HepG2 (cell line): ENCODE results near the gene CTXN3. TPM values are rescaled to one million over a fixed set of nuclear protein-coding genes. Genes with fewer than 3 reads are reported as not detected.
A peak's percentile ranks its signal among the peaks of the same experiment; 100 is the strongest.

Source experiments
- ATAC-seq: fragments of 200-7000 bp; cut with Tn5 transposase; 3 replicates; pipeline ENCODE4 v1.9.1; 2020; ENCODE audit warnings: mild to moderate bottlenecking, moderate library complexity
- BruUV-seq: library from RNA; stranded (reverse); fragments of 400-500 nt; replicated peaks from 2 replicates; lab custom pipeline; 2021; lab: Mats Ljungman, UMichigan
- CTCF ChIA-PET: fragments of 300-600 bp; formaldehyde crosslinking; extraction: SDS; loops from one replicate; lab custom pipeline; 2021; ENCODE audit warnings: low total read pairs, inconsistent platforms, low intra/inter-chr PET ratio; lab: Yijun Ruan, JAX
- POLR2A ChIA-PET: fragments of 350-600 bp; sonication (Branson Sonifier 250); formaldehyde crosslinking; loops from one replicate; lab custom pipeline; 2020; ENCODE audit warnings: antibody characterized with exemption, inconsistent platforms; lab: Yijun Ruan, JAX
- DNase-seq: peaks from one replicate; pipeline ENCODE4 v3.0.0-alpha.2; 2015; ENCODE audit warnings: low spot score
- FAIRE-seq: peaks from 3 replicates; lab custom pipeline; 2011; peaks lifted over from hg19 to GRCh38; lab: Jason Lieb, UNC
- H2AFZ ChIP-seq: one replicate; pipeline ENCODE4 v1.6.1; 2011; ENCODE audit warnings: low read length, inconsistent platforms
- H3K27ac ChIP-seq: fragments of 300-600 bp; 3 replicates; pipeline ENCODE4 v1.8.0; 2011; ENCODE audit warnings: mixed run types, mild to moderate bottlenecking, mixed read lengths, low read length, inconsistent platforms; ENCODE audit not compliant: insufficient read depth; ENCODE audit errors: extremely low read length
- H3K27me3 ChIP-seq, 2 experiments: fragments of 200-600 bp in 1 of 2; 2 replicates in 1 of 2; 3 replicates in 1 of 2; pipeline versions ENCODE4 v1.6.0 to v1.8.0; 2011; ENCODE audit warnings: low read length in 2 of 2, mild to moderate bottlenecking in 2 of 2, moderate library complexity in 2 of 2, inconsistent platforms in 1 of 2; ENCODE audit not compliant: insufficient read depth in 2 of 2, control insufficient read depth in 1 of 2
- H3K36me3 ChIP-seq, 2 experiments: fragments of 200-600 bp in 1 of 2; replicated peaks in 1 of 2; 2 replicates in 1 of 2; 3 replicates in 1 of 2; pipeline versions ENCODE4 v1.5.1 to v1.8.0; 2011; ENCODE audit warnings: low read length in 2 of 2, inconsistent platforms in 1 of 2; ENCODE audit not compliant: insufficient read depth in 2 of 2, control insufficient read depth in 1 of 2
- H3K4me1 ChIP-seq: 2 replicates; pipeline ENCODE4 v1.5.1; 2012; ENCODE audit warnings: low read length, inconsistent platforms; ENCODE audit not compliant: insufficient read depth
- H3K4me2 ChIP-seq: 2 replicates; pipeline ENCODE4 v1.6.0; 2011; ENCODE audit warnings: low read depth, low read length, inconsistent platforms
- H3K4me3 ChIP-seq, 3 experiments: fragments of 200-600 bp in 1 of 3; sonication (generic), shearing (Covaris generic) in 1 of 3; replicated peaks in 1 of 3; 2 replicates each; pipeline ENCODE4 v1.5.1; 2011 to 2016; ENCODE audit warnings: low read length in 3 of 3, inconsistent platforms in 2 of 3, low read depth in 2 of 3, mild to moderate bottlenecking in 2 of 3, control low read depth in 1 of 3, mixed read lengths in 1 of 3; ENCODE audit not compliant: insufficient read depth in 1 of 3
- H3K79me2 ChIP-seq: one replicate; pipeline ENCODE4 v1.6.1; 2011; ENCODE audit warnings: low read length, inconsistent platforms; ENCODE audit not compliant: insufficient read depth
- H3K9ac ChIP-seq: 2 replicates; pipeline ENCODE4 v1.6.0; 2011; ENCODE audit warnings: mild to moderate bottlenecking, low read depth, low read length, inconsistent platforms; ENCODE audit not compliant: insufficient read depth
- H3K9me3 ChIP-seq: 2 replicates; pipeline ENCODE4 v1.5.1; 2012; ENCODE audit warnings: mild to moderate bottlenecking, low read length
- H4K20me1 ChIP-seq: 2 replicates; pipeline ENCODE4 v1.6.0; 2011; ENCODE audit warnings: inconsistent platforms, mild to moderate bottlenecking, low read length, moderate library complexity; ENCODE audit not compliant: insufficient read depth
- AKAP8 ChIP-seq: sonication (generic); formaldehyde crosslinking; IDR thresholded peaks from 2 replicates; pipeline ENCODE4 v1.5.1; 2020; ENCODE audit warnings: mild to moderate bottlenecking, missing genetic modification reagents
- CEBPB ChIP-seq: IDR thresholded peaks from 2 replicates; pipeline ENCODE4 v1.6.1; 2011; ENCODE audit warnings: low read depth, low read length, improper control_type of control experiment, borderline replicate concordance
- DPF2 ChIP-seq: sonication (generic); formaldehyde crosslinking; IDR thresholded peaks from 2 replicates; pipeline ENCODE4 v1.4.0; 2020; ENCODE audit warnings: mild to moderate bottlenecking, low read depth, missing genetic modification reagents, borderline replicate concordance
- MEIS1 ChIP-seq: sonication (generic); formaldehyde crosslinking; IDR thresholded peaks from 2 replicates; pipeline ENCODE4 v1.9.0; 2021; ENCODE audit warnings: mild to moderate bottlenecking, missing genetic modification reagents, moderate library complexity, borderline replicate concordance
- PHF20 ChIP-seq: sonication (generic); formaldehyde crosslinking; IDR thresholded peaks from 2 replicates; pipeline ENCODE4 v1.5.0; 2020; ENCODE audit warnings: mild to moderate bottlenecking, missing genetic modification reagents
- ZBTB2 ChIP-seq: sonication (generic); formaldehyde crosslinking; IDR thresholded peaks from 2 replicates; pipeline ENCODE4 v1.8.0; 2022; ENCODE audit warnings: low read depth, missing genetic modification reagents
- ZNF335 ChIP-seq: sonication (generic); formaldehyde crosslinking; IDR thresholded peaks from 2 replicates; pipeline ENCODE4 v1.4.0; 2020; ENCODE audit warnings: missing genetic modification reagents
- ZNF350 ChIP-seq: sonication (generic); formaldehyde crosslinking; IDR thresholded peaks from 2 replicates; pipeline ENCODE4 v1.4.0; 2020; ENCODE audit warnings: mild to moderate bottlenecking, low read depth, missing genetic modification reagents, borderline replicate concordance
- WGBS: methylation state at CpG from one replicate; pipeline ENCODE4 v1.1.6; 2017; ENCODE audit warnings: low lambda C conversion rate; 5-methylcytosine and 5-hydroxymethylcytosine counted together
- in situ Hi-C: cut with HindIII; loops from 2 replicates; pipeline ENCODE4 v1.10.0; 2017; ENCODE audit warnings: low pct_unique_long_range_greater_than_20kb; ENCODE audit not compliant: extremely low pct_ligation_motif_present
- intact Hi-C: fragments of 100-400 bp; cut with micrococcal nuclease; formaldehyde crosslinking; loops from one replicate; pipeline ENCODE4 v1.10.0; 2022; ENCODE audit not compliant: unreplicated experiment
- polyA plus RNA-seq, 8 experiments: library from polyadenylated mRNA; depleted of rRNA in 3 of 8; stranded (reverse) in 7 of 8; unstranded in 1 of 8; fragments of >200 nt; fragmentation: Illumina TruSeq in 4 of 8; extraction: Trizol in 4 of 8; gene quantifications; 2 replicates each; pipeline versions ENCODE4 v1.2.1 to v1.2.3, GENCODE V29; 2011 to 2016; ENCODE audit warnings: low read depth in 4 of 8, missing spikeins in 1 of 8, mixed read lengths in 1 of 8; ENCODE audit not compliant: insufficient read depth in 1 of 8
- total RNA-seq, 5 experiments: library from RNA; depleted of rRNA; stranded (reverse); fragments of >200 nt; fragmentation: Illumina TruSeq; extraction: Trizol; gene quantifications; 2 replicates each; pipeline ENCODE4 v1.2.3, GENCODE V29; 2016; ENCODE audit warnings: low read depth in 1 of 5
- TF ChIP-seq, protein P1 (sequence below): sonication (generic); formaldehyde crosslinking; IDR thresholded peaks from 2 replicates; pipeline ENCODE4 v1.4.0; 2020; ENCODE audit warnings: mild to moderate bottlenecking, missing genetic modification reagents

The CTXN3 gene
- total and polyA plus RNA-seq, 2 of the 13 experiments (the other 11 are each of a cell fraction or from before 2014, with no cell fraction given) = not detected

DNA sequence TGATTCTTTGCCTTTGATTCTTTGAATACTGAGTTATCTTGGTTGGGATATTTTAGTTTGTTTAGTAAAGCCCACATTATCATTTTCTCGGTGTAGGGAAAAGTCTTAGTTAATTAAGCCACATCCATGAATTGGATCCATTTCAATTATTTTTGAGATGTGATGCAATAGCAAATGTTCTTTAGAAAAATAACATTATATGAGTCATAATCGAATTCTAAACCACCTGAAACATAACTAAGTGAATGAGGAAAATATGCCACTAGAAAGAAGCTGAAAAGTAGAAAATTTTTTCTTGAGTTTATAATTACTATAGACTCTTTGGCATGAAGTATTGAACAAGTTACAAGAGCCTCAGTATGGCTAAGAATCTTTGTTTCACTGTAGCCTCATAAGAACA, 36.8 kb downstream of the CTXN3 start:
- WGBS = 1% methylated on average over 2 of the region's 2 CpGs
- H3K9me3 ChIP-seq = no peaks in the 10 kb centered on the region
- no peak for TF ChIP-seq ZBTB2 (CRISPR knock-in tag)
- TF ChIP-seq ZNF350 = no peak
- no peak for TF ChIP-seq AKAP8 (CRISPR knock-in tag)
- 0 out of 2 replicates have a peak, but pooled peaks have one; percentile 32 for TF ChIP-seq CEBPB
- TF ChIP-seq ZNF335 (CRISPR knock-in tag) = no peak
- no peaks in the 10 kb centered on the region for H3K27me3 ChIP-seq
- no TSS peak for BruUV-seq
- in situ Hi-C loops (no loop called here), intact Hi-C loops (no loop called here)
- ChIA-PET CTCF (no interaction called here), POLR2A (no interaction called here)
- no peak overlapping the region for H3K27ac ChIP-seq
- H3K4me1 ChIP-seq = no peaks in the 10 kb centered on the region
- no peaks in the 10 kb centered on the region for H3K36me3 ChIP-seq
- no peak for ATAC-seq
- H3K4me3 ChIP-seq = no peak overlapping the region
- no peak overlapping the region for H3K4me2 ChIP-seq
- H3K79me2 ChIP-seq = no peaks in the 10 kb centered on the region
- no peak overlapping the region for H2AFZ ChIP-seq
- no peak for DNase-seq
- FAIRE-seq = no peak
- no peak overlapping the region for H3K9ac ChIP-seq
- H4K20me1 ChIP-seq = no peaks in the 10 kb centered on the region

DNA sequence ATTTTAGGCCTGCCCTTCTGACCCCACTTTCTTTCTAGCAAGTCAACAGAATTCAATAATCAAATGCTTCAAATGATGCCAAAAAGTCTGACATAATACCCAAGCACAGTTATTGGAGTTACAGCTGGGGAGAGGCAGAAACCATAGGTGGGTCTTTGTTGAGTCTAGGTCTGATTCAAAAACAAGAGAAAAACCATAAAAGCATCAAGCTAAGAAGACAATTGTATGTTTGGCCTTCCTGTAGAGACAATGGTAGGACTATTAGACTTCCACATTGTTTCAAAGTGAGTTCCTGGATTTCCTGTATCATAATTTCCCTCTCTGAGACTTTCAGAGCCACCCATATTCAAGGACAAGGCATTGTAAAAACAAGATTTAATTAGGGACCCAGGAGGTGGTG, 37.5 kb downstream of the CTXN3 start:
- Histone ChIP-seq H3K27me3 (no peaks in the 10 kb centered on the region), H4K20me1 (no peaks in the 10 kb centered on the region), H3K79me2 (no peaks in the 10 kb centered on the region), H3K4me2 (no peak overlapping the region), H3K9me3 (no peaks in the 10 kb centered on the region), H3K27ac (no peak overlapping the region), H3K4me1 (no peaks in the 10 kb centered on the region), H3K36me3 (no peaks in the 10 kb centered on the region), H3K9ac (no peak overlapping the region), H3K4me3 (no peak overlapping the region), H2AFZ (no peak overlapping the region)
- no peak for DNase-seq
- intact Hi-C loops (no loop called here), in situ Hi-C loops (no loop called here)
- ChIA-PET CTCF (no interaction called here), POLR2A (no interaction called here)
- no peak for FAIRE-seq
- no peak for ATAC-seq
- BruUV-seq = no TSS peak
- TF ChIP-seq MEIS1 (CRISPR knock-in tag) (no peak), DPF2 (CRISPR knock-in tag) (no peak), PHF20 (CRISPR knock-in tag) (no peak)
- TF ChIP-seq, protein P1, sequence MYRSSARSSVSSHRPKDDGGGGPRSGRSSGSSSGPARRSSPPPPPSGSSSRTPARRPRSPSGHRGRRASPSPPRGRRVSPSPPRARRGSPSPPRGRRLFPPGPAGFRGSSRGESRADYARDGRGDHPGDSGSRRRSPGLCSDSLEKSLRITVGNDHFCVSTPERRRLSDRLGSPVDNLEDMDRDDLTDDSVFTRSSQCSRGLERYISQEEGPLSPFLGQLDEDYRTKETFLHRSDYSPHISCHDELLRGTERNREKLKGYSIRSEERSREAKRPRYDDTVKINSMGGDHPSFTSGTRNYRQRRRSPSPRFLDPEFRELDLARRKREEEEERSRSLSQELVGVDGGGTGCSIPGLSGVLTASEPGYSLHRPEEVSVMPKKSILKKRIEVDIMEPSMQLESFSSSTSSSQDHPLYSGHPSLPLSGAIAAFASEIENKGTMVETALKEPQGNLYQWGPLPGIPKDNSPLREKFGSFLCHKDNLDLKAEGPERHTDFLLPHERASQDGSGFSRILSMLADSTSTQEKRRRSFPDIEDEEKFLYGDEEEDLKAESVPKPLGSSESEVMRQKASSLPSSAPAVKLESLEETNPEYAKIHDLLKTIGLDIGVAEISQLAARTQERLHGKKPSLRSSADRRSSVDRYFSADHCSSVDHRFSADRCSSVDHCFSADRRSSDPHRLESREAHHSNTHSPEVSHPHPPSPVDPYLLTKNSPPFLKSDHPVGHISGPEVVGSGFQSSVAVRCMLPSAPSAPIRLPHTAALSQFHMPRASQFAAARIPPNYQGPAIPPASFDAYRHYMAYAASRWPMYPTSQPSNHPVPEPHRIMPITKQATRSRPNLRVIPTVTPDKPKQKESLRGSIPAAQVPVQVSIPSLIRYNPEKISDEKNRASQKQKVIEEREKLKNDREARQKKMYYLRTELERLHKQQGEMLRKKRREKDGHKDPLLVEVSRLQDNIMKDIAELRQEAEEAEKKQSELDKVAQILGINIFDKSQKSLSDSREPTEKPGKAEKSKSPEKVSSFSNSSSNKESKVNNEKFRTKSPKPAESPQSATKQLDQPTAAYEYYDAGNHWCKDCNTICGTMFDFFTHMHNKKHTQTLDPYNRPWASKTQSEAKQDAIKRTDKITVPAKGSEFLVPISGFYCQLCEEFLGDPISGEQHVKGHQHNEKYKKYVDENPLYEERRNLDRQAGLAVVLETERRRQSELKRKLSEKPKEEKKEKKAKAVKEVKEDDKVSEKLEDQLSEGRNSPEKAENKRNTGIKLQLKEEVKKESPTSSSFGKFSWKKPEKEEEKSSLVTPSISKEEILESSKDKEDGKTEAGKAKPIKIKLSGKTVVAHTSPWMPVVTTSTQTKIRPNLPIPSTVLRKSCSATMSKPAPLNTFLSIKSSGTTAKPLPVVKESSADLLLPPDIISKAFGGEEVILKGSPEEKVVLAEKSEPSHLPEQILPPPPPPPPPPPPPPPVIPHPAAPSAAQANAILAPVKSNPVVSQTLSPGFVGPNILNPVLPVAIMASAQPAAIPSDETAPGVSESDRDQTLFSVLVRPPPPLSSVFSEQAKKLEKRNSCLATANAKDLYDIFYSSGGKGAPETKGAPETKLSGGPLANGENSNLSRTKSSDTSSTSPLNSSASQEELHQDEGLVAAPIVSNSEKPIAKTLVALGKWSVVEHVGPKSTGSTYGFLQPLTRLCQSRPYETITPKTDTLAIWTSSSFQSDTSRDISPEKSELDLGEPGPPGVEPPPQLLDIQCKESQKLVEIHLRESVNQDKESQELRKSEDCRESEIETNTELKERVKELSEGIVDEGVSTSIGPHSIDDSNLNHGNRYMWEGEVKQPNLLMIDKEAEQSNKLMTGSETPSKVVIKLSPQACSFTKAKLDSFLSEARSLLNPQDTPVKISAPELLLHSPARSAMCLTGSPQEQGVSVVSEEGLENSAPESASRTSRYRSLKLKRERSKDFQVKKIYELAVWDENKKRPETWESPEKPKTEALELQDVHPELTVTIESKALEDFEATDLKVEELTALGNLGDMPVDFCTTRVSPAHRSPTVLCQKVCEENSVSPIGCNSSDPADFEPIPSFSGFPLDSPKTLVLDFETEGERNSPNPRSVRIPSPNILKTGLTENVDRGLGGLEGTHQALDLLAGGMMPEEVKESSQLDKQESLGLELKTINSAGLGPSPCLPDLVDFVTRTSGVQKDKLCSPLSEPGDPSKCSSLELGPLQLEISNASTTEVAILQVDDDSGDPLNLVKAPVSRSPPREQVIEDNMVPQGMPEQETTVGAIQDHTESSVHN (CRISPR knock-in tag) = no peak
